Neural cell (in vitro differentiated cells): ENCODE data around the gene ATN1. TPM values are rescaled to one million over a fixed set of nuclear protein-coding genes. Genes with fewer than 3 reads are reported as not detected.

Source experiments
- H2AFZ ChIP-seq: fragments of 200-600, 300-800 bp; sonication (generic), shearing (Covaris generic); 2 replicates; pipeline ENCODE4 v1.6.0; 2014; ENCODE audit warnings: low read depth, mild to moderate bottlenecking, antibody characterized with exemption, low read length, moderate library complexity
- H3F3A ChIP-seq: fragments of 200-600 bp; shearing (Covaris generic); 2 replicates; pipeline ENCODE4 v1.6.1; 2016; ENCODE audit warnings: mild to moderate bottlenecking, moderate library complexity, mixed read lengths, antibody characterized with exemption, low read length; ENCODE audit not compliant: insufficient read depth, poor library complexity, severe bottlenecking
- H3K27ac ChIP-seq: fragments of 200-600, 300-800 bp; sonication (generic), shearing (Covaris generic); 2 replicates; pipeline ENCODE4 v1.5.1; 2014; ENCODE audit warnings: mild to moderate bottlenecking, low read length, moderate library complexity
- H3K27me3 ChIP-seq: fragments of 300-800, 200-600 bp; sonication (generic), shearing (Covaris generic); 2 replicates; pipeline ENCODE4 v1.6.0; 2014; ENCODE audit warnings: mild to moderate bottlenecking, low read depth, low read length, moderate library complexity; ENCODE audit not compliant: insufficient read depth
- H3K36me3 ChIP-seq: fragments of 300-800, 200-600 bp; sonication (generic), shearing (Covaris generic); 2 replicates; pipeline ENCODE4 v1.5.1; 2014; ENCODE audit warnings: mild to moderate bottlenecking, antibody characterized with exemption, low read length, moderate library complexity; ENCODE audit not compliant: insufficient read depth
- H3K4me2 ChIP-seq: fragments of 300-800, 200-600 bp; sonication (generic), shearing (Covaris generic); 2 replicates; pipeline ENCODE4 v1.6.0; 2014; ENCODE audit warnings: mild to moderate bottlenecking, low read length
- H3K4me3 ChIP-seq: fragments of 300-800, 200-600 bp; sonication (generic), shearing (Covaris generic); 2 replicates; pipeline ENCODE4 v1.5.1; 2014; ENCODE audit warnings: mild to moderate bottlenecking, low read length, moderate library complexity
- H3K79me2 ChIP-seq: fragments of 200-600 bp; shearing (Covaris generic); replicated peaks from 2 replicates; pipeline ENCODE4 v1.6.0; 2014; ENCODE audit warnings: mild to moderate bottlenecking, low read length, moderate library complexity; ENCODE audit not compliant: insufficient read depth
- H3K9ac ChIP-seq: fragments of 300-800, 200-600 bp; sonication (generic), shearing (Covaris generic); 2 replicates; pipeline ENCODE4 v1.6.1; 2016; ENCODE audit warnings: mild to moderate bottlenecking, low read length, mixed read lengths
- H3K9me2 ChIP-seq: fragments of 200-600 bp; shearing (Covaris generic); 2 replicates; pipeline ENCODE4 v1.6.1; 2016; ENCODE audit warnings: mild to moderate bottlenecking, low read length, mixed read lengths; ENCODE audit not compliant: insufficient read depth
- H3K9me3 ChIP-seq: fragments of 200-600, 300-800 bp; sonication (generic), shearing (Covaris generic); 2 replicates; pipeline ENCODE4 v1.6.1; 2016; ENCODE audit warnings: mild to moderate bottlenecking, mixed run types, low read length, moderate library complexity, mixed read lengths
- H4K20me1 ChIP-seq: fragments of 200-600 bp; shearing (Covaris generic); 2 replicates; pipeline ENCODE4 v1.6.1; 2016; ENCODE audit warnings: mild to moderate bottlenecking, mixed run types; ENCODE audit not compliant: insufficient read depth
- CTCF ChIP-seq: fragments of 450-650 bp; IDR thresholded peaks from 2 replicates; pipeline ENCODE4 v1.5.1; 2014; ENCODE audit warnings: antibody characterized with exemption, mild to moderate bottlenecking, moderate library complexity; ENCODE audit not compliant: poor library complexity, severe bottlenecking
- EP300 ChIP-seq: fragments of 450-650 bp; conservative IDR thresholded peaks from 2 replicates; pipeline ENCODE4 v1.6.1; 2014; ENCODE audit warnings: antibody characterized with exemption, mild to moderate bottlenecking, moderate library complexity; ENCODE audit not compliant: poor library complexity, severe bottlenecking
- EZH2 ChIP-seq: fragments of 200-600, 300-800 bp; shearing (Covaris generic), sonication (generic); IDR thresholded peaks from 2 replicates; pipeline ENCODE4 v1.6.1; 2014; ENCODE audit warnings: antibody characterized with exemption, low read length, borderline replicate concordance, mild to moderate bottlenecking; ENCODE audit not compliant: insufficient read depth, poor library complexity, severe bottlenecking
- MXI1 ChIP-seq: fragments of 450-650 bp; conservative IDR thresholded peaks from 2 replicates; pipeline ENCODE4 v1.6.1; 2014; ENCODE audit warnings: antibody characterized with exemption, mild to moderate bottlenecking; ENCODE audit not compliant: poor library complexity, severe bottlenecking
- POLR2AphosphoS5 ChIP-seq: IDR thresholded peaks from 2 replicates; pipeline ENCODE4 v1.6.1; 2012
- RAD21 ChIP-seq: fragments of 450-650 bp; conservative IDR thresholded peaks from 2 replicates; pipeline ENCODE4 v1.6.1; 2014; ENCODE audit warnings: antibody characterized with exemption, mild to moderate bottlenecking, moderate library complexity
- REST ChIP-seq: IDR thresholded peaks from 2 replicates; pipeline ENCODE4 v1.6.1; 2012; ENCODE audit warnings: borderline replicate concordance
- SMC3 ChIP-seq: fragments of 450-650 bp; conservative IDR thresholded peaks from 2 replicates; pipeline ENCODE4 v1.6.1; 2014; ENCODE audit warnings: antibody characterized with exemption, mild to moderate bottlenecking, moderate library complexity; ENCODE audit not compliant: poor library complexity
- TAF1 ChIP-seq: IDR thresholded peaks from 2 replicates; pipeline ENCODE4 v1.6.1; 2012; ENCODE audit warnings: low read depth
- polyA plus RNA-seq: library from polyadenylated mRNA; depleted of rRNA; stranded (reverse); fragments of >200 nt; gene quantifications from 2 replicates; pipeline ENCODE4 v1.2.3, GENCODE V29; 2014

Gene ATN1
- polyA plus RNA-seq, 1 donor from 2014 or later = 9.2 TPM

- peaks cover 8% of the 10 kb centered on the region for H3K36me3 ChIP-seq
- no peak overlapping the region for H3K27ac ChIP-seq
- H3K4me3 ChIP-seq = no peak overlapping the region
- H3K27me3 ChIP-seq = no peaks in the 10 kb centered on the region
- H2AFZ ChIP-seq = no peak overlapping the region
- H3K9me2 ChIP-seq = no peaks in the 10 kb centered on the region
- peaks cover 3% of the 10 kb centered on the region for H3F3A ChIP-seq
- H3K79me2 ChIP-seq = peaks cover 31% of the 10 kb centered on the region
- no peak overlapping the region for H3K4me2 ChIP-seq
- H3K9ac ChIP-seq = no peak overlapping the region
- no peak for TF ChIP-seq RAD21
- TF ChIP-seq TAF1 = no peak
- no peak for TF ChIP-seq CTCF
- TF ChIP-seq MXI1 = no peak
- no peak for TF ChIP-seq POLR2AphosphoS5
- TF ChIP-seq EZH2 = no peak
- no peak for TF ChIP-seq SMC3
- no peak for TF ChIP-seq REST
- TF ChIP-seq EP300 = no peak
- peaks cover 10% of the 10 kb centered on the region for H4K20me1 ChIP-seq
- H3K9me3 ChIP-seq = no peaks in the 10 kb centered on the region
Measured at GRCh38 chr12:6935371-6936193, 7.8 kb downstream of the ATN1 start.

- Histone ChIP-seq H2AFZ (no peak overlapping the region), H3K9me2 (no peaks in the 10 kb centered on the region), H3K9ac (no peak overlapping the region), H4K20me1 (peaks cover 10% of the 10 kb centered on the region), H3K9me3 (no peaks in the 10 kb centered on the region), H3K4me3 (no peak overlapping the region), H3K4me2 (no peak overlapping the region), H3K79me2 (peaks cover 25% of the 10 kb centered on the region), H3F3A (peaks cover 3% of the 10 kb centered on the region), H3K36me3 (peaks cover 8% of the 10 kb centered on the region), H3K27ac (no peak overlapping the region), H3K27me3 (no peaks in the 10 kb centered on the region)
- TF ChIP-seq RAD21 (no peak), MXI1 (no peak), POLR2AphosphoS5 (no peak), SMC3 (no peak)
Measured at GRCh38 chr12:6936194-6936635, 8.5 kb downstream of the ATN1 start.
